ENCODE measurements around the gene PID1.
"Not testable (repeated sequence)": the region's sequence is repeated elsewhere in the genome, so short reads cannot be mapped to it uniquely, and the experiment has no call there.

The PID1 gene

DNA sequence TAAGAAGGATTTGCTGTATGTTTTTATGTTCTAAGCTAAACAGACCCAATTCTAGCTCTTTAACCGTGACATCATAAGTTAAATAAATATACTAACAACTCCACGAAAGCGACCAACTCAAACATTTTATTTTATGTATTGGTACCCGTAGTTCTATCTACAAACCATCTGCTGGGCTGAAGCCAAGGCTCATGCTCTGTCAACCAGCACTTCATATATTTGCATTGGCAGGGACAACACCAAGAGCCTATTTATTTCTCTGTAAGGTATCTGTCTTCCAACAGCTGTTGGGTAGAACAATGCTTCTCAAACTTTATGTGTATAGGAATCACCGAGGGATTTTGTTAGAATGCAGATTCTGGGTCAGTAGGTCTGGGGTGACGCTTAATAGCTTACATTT, 64.5 kb downstream of the PID1 start:
- DNase-seq, result no peak

GRCh38 chr2:229205704-229206103, 65.4 kb downstream of the PID1 start:
- no peak for DNase-seq

GRCh38 chr2:229202646-229203045, 68.4 kb downstream of the PID1 start:
- DNase-seq, result no peak

DNA sequence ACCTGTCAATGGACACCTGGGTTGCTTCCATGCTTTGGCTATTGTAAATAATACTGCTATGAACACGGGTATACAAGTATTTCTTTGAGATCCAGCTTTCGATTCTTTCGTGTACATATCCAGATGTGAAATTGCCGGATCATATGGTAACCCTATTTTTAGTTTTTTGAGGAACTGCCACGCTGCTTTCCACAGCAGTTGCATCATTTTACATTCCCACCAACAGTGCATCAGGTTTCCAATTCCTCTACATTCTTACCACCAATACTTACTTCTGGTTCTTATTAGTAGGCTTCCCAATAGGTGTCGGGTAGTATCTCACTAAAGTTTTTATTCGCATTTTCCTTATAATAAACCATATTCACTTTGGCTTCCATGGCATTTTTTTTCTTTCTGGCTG, 69.6 kb downstream of the PID1 start:
- no peak for DNase-seq

DNA sequence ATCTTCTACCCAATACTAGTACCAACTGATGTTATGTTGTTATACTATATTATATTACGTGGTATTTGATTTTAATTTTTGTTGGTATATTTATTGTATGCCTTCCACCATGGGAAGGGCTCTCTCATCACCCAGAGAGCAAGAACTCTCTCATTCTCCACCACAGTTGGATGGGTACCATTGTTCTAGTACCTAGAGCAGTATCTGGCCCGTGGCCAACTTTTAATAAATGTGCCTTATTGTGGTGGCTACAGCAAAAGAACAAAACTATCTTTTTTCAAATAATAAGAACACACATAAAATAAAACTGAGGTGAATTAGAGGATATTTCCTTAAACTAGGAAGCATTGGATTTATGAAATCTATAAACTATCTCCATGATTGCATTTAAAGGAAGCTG, 71.8 kb downstream of the PID1 start:
- no peak for DNase-seq

DNA sequence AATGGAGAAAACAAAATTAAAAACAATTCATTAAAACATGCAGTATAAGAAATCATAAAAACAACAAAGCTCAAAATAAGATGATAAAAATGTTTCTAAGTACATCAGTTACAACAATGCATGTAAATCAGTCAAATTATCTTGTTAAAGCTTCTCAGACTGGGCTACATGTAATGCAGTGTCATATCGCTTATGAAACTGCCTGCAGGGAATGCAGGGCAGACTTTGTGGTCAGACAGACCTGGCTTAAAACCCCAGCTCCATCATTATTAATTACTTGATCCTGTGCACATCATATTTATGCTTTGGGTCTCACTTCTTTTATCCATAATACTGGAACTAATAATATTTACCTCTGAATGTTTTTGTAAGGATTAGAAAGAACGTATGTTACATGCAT, 74.6 kb downstream of the PID1 start:
- DNase-seq, result no peak

GRCh38 chr2:229195346-229195947, 75.6 kb downstream of the PID1 start:
- DNase-seq, result no peak

- DNase-seq, result no peak
These were observed 77.8 kb downstream of the PID1 start for GRCh38 chr2:229193281-229193680.

DNA sequence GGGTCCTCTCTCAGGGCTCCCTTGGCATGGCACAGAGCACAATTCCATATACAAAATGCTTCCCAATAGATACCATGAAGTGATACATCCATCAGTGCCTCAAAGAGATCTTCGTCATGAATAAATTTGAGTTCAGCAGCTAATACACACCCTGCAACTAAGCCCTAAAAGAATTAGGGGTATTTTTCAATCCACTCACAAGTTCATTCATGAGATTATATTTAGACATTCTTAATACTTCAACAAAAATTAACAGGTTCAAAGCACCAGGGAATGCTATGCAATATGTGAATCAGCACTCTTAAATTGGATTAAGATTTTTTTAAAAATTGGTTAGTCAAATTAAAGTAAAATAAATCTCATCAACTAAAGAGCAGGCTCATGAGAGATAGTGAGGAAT, 79.7 kb downstream of the PID1 start:
- DNase-seq, result no peak

GRCh38 chr2:229187123-229187522, 84.0 kb downstream of the PID1 start:
- DNase-seq, result not testable (repeated sequence)

DNA sequence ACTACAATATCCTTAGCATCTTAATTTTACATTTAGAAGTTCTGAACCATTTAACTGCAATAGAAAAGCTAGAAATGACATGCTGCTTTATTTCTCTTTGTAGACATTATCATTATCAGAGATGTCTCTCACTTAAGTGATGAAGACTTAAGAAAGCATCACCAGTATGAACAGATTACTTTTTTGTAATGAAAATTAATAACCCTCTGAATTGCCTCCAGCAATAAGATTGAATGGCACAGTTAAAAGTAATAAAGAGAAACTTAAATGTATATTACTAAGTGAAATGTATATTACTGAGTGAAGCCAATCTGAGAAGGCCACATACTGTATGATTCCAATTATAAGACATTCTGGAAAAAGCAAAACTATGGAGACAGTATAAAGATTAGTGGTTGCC, 89.4 kb downstream of the PID1 start:
- no peak for DNase-seq

- DNase-seq, result no peak
These were observed 90.4 kb downstream of the PID1 start for GRCh38 chr2:229180658-229181057.

GRCh38 chr2:229179628-229180027, 91.5 kb downstream of the PID1 start:
- no peak for DNase-seq

DNA sequence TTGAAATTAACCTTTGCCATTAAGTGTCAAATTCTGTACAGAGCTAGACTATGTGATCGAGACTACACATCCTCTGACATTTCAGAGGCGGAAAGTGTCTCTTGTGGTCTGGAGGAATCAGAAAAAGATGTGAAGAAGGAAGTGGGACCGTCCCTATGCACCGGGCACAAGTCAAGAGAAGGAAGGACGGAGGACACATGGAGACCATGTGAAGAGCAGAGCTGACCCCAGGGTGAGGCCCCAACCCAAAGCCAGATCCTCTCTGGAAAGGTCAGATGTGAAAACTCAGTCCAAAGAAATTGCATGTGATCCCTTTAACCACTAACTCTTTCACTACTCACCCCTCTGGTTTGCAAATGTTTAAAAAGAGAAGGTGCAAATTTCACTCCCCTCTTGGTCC, 92.4 kb downstream of the PID1 start:
- no peak for DNase-seq

DNA sequence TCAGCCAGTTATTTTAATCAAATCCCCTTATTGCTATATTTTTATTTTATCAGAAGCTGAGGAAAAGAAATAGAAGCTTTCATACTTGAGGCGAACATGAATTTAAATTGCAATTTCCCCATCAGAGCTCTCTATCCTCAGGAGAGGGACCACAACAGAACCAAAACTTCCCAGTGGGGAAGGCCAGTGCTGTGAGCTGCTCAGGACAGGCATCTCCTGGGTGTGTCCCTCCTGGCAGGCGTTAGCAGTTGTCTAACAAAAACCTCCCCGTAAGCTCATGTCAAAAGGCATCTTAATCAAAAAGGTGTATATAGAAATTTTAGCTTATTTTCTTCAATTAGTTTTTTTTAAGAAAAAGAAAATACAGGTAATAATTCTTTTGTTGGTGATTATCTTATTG, 93.0 kb downstream of the PID1 start:
- DNase-seq, result no peak

DNA sequence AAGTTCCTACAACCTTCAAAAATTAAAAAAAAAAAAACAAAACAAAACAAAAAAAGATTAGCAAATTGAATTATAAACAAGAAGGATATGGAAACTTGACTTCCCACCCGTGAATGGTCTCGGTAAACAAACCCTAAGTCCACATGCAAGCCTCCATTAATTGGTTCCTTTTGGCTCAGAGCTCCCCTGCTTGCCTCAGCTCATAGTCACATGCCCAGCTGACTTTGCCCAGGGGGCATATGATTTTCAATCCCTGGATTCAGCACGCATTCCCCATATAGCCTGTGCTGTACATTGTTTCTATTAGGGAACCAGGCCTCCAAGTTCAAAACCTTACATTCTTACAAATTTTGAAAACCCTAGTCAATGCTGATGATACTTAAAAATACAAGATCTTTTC, 95.0 kb downstream of the PID1 start:
- no peak for DNase-seq

- DNase-seq, result no peak
These were observed 95.6 kb downstream of the PID1 start for GRCh38 chr2:229175497-229175863.

- no peak for DNase-seq
These were observed 96.1 kb downstream of the PID1 start for GRCh38 chr2:229174794-229175496.

DNA sequence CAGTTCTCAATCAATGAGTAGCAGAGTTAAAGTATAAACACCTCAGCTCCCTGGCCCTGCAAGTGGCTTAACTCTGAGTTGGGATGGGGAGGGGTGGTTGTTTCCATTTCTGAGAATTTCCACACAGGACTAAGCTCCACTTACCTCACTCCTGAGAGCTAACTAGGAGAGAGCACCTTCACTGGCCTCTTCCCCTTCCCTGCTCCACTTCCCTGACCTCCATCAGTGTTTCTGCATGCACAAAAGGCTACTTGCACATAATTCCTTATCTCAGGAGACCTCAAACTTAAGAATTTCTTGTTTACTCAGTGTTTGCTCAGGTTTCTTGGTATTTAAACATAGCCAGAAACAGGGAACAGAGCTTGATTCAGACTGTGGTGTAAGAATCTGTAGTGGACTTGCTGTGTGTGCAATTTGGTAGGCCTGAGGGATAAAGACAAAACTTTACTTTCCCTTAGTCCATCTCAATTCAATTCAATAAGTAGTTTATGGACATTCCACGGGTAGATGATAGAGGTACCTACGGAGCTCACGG, 97.2 kb downstream of the PID1 start:
- no peak for DNase-seq

DNA sequence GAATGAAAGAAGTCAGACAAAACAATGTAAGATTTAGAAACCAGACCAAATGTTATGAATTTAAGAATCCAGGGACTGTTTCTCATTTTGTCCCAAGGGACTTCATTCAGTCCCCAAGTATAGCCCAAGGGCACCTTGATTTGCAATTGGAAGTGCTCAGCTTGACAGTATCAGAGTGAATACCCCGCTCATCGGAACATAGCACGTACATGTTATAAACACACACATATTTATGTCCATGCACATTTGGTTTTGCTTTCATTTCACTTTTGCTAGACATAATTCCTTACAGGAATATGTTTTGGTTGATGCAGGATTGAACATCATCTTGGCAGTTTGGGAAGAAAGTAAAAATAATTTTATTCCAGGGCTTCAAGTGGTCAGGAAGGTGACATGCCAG, 100.2 kb downstream of the PID1 start:
- DNase-seq, result no peak

DNA sequence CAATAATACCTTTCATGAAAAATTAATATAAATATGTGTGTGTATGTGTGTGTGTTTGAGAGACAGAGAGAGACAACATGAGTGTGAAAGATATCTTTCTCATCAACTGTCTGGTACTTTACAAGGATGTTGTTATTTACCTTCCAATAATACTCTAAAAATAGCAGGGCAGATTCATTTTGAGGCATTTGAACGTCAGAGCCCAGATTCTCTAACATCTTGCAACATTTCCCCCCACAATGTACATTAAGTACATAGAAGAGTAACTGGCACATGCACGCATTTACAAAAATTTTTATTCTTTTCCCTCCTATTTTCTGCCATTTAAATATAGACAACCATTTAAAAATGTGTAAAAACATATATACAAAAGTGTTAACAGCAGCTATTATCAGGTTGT, 100.9 kb downstream of the PID1 start:
- no peak for DNase-seq

GRCh38 chr2:229169751-229170150, 101.3 kb downstream of the PID1 start:
- DNase-seq, result no peak

GRCh38 chr2:229164545-229165249, 106.4 kb downstream of the PID1 start:
- no peak for DNase-seq

DNA sequence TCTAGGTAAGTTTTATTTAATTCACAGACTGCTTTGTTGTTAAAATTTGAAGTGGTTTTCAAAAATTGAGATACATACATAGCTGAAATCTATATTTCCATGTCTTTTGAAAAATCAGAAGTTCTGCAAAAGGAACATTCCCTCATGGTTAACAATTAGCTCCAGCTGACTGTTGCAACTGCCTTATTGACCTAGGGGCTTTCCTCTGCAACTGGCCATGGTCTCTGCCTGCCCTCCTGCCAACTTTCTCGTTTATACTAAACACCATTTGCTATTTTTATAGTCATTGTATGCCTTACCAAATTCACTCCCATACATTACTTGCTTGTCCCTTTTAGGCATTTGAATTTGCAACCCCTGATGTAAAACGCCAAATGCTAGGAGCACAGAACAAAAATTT, 107.2 kb downstream of the PID1 start:
- no peak for DNase-seq
